Activated naive CD4-positive, alpha-beta T cell treated with anti-CD3 and anti-CD28 coated beads, Interleukin-2, amount 50 U/mL, for 72 hours (primary cell): ENCODE results near the gene NCF2. TPM values are rescaled to one million over a fixed set of nuclear protein-coding genes. Genes with fewer than 3 reads are reported as not detected.

Experiments used
- ATAC-seq, 2 donors: fragments of 150-1000 bp; cut with Tn5 transposase; 2 replicates each; pipeline ENCODE4 v1.10.0; 2021; ENCODE audit warnings: mild to moderate bottlenecking in 2 of 2, moderate library complexity in 2 of 2
- DNase-seq, 2 donors: peaks; one replicate each; pipeline ENCODE4 v3.0.0; 2021 to 2022; ENCODE audit warnings: low spot score in 2 of 2
- H3K27ac Mint-ChIP-seq, 2 donors: one replicate each; pipeline ENCODE4 v1.8.0; 2022; ENCODE audit warnings: mild to moderate bottlenecking in 2 of 2, mixed read lengths in 2 of 2
- H3K36me3 Mint-ChIP-seq, 2 donors: one replicate each; pipeline ENCODE4 v1.8.0; 2022; ENCODE audit warnings: mixed read lengths in 2 of 2
- H3K9me3 Mint-ChIP-seq, 2 donors: one replicate each; pipeline ENCODE4 v1.8.0; 2022; ENCODE audit warnings: mixed read lengths in 2 of 2
- total RNA-seq, 2 donors: library from RNA; stranded (reverse); gene quantifications; one replicate each; pipeline ENCODE4 v1.2.3, GENCODE V29; 2022

Gene NCF2
- total RNA-seq, 2 donors from 2014 or later: 4.3 to 9.1 TPM

DNA sequence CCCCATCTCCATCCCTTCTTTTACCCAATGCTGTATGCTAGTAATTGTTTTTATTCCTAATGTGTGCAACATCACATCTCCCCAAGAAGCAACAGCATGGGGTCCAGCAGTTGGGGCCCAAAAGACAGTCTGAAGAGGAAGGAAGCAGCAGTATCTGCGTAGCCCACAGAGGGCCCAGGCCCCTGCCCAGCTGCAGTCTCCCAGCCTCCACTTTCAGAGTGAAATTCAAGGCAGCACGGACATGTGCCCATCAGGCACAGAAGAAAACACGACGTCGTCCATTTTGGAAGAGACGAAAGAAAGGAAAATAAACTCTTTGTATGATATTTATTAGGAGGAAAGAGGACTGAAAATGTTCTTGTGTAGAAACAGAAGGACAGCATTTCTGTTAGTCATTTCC, 37.4 kb downstream of the NCF2 start:
- ATAC-seq: no peak
- Mint-ChIP-seq H3K9me3 (no peaks in the 10 kb centered on the region), H3K27ac (peak overlapping the region; percentile 16 to 94), H3K36me3 (peaks cover 7 to 12% of the 10 kb centered on the region in 2 donors)
- DNase-seq: no peak

DNA sequence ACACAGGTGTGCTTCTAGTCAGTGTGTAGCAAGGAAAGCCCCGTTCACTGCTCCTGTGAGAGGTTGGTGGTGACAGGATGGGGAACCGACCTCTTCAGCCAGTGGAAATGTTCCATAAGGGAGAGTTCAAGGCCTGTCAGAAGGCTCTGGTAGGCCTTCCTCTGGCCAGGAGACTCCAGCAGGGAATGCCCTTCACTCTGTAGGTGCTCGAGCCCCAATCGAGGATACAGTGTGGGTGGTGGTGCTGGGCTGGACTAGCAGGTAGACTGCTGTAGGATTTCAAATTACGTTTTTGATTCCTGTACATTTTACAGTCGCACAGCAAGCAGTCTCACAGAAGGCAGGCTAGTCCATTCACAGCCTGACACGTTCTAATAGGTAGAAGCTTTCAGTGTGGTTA, 37.8 kb downstream of the NCF2 start:
- Mint-ChIP-seq H3K9me3 (no peaks in the 10 kb centered on the region), H3K27ac (peak overlapping the region; percentile 16 to 94), H3K36me3 (peaks cover 7 to 12% of the 10 kb centered on the region in 2 donors)
- ATAC-seq (no peak), DNase-seq (no peak)

DNA sequence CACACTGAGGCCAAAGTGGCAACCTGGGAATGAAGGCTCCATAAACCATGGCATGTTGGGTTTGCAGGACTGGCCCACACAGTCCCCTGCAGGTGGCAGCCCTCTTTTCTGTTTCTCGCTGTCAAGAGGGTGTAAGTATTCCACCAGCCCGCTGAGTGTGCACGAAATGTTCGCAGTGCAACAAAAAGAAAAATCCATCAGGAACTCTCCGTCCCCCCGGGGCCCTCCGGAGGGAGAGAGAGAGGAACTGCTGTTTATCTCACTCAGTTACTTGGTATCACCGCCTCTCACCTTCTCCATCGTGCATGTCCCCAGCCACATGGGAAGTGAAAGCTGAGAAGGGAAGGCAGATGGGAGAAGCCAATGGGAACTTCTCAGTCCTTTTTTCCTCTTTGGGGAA, 38.3 kb downstream of the NCF2 start:
- peak overlapping the region in 1 of 2 donors; percentile 34 for H3K27ac Mint-ChIP-seq
- H3K9me3 Mint-ChIP-seq: no peaks in the 10 kb centered on the region
- H3K36me3 Mint-ChIP-seq: peaks cover 7 to 12% of the 10 kb centered on the region in 2 donors
- ATAC-seq (no peak), DNase-seq (no peak)

DNA sequence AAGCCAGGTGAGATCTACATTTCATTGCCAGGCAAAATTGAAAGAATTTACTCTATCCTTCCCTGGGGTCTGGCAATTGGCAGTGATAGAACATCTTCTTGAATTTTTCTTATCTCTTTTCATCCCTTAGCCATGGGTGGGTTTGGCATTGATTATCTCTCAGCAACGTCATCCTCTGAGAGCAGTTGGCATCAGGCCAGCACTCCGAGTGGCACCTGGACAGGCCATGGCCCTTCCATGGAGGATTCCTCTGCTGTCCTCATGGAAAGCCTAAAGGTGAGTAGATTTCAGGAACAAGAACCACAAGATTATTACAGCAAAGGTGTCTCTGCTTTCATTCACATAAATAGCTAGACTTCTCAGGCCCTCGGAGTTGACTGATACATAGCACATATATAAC, 39.3 kb downstream of the NCF2 start:
- no peak for DNase-seq
- ATAC-seq: no peak
- peaks cover 6 to 7% of the 10 kb centered on the region in 2 donors for H3K36me3 Mint-ChIP-seq
- peak overlapping the region in 1 of 2 donors; percentile 1 for H3K27ac Mint-ChIP-seq
- no peaks in the 10 kb centered on the region for H3K9me3 Mint-ChIP-seq

DNA sequence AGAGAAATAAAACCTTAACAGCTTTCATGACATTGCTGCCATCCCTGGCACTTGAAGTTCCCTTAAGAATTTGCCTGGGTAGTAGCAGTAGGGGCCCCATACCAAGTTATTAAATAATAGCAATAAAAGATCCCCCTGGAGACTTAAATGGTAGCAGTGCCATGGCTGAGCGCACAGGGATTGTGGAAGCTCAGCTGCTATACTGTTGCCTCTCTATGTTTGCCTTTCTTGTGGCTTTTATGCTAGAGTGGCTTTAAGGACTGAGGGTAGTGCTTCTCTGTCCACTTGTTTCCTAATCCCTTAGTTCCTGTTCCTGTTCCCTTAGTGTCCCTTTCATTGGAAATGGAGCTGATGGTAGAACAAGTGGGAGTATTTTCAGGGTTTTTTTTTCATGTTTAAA, 42.1 kb downstream of the NCF2 start:
- peaks cover 7 to 14% of the 10 kb centered on the region in 2 donors for H3K36me3 Mint-ChIP-seq
- no peak for ATAC-seq

DNA sequence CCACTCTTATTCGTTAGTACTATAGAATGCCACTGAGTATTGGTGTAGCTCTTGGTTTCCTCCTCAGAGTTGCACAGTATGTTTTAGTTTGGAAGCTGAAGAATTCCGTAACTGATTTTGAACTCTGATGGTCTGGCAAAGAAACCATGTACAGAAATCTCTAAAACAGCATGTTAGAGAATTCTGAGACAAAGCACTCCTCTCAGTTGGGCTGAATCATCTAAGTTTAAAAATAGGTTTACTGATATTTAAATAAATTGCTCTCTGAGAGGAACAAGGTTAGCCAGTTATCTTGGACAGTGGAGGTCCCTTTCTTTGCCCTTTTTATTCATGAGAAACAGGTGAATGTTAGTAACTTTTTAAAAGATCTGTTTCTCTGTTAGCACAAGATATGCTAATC, 43.8 kb downstream of the NCF2 start:
- DNase-seq: no peak
- Mint-ChIP-seq H3K27ac (peak overlapping the region in 1 of 2 donors; percentile 20), H3K36me3 (peaks cover 7 to 14% of the 10 kb centered on the region in 2 donors), H3K9me3 (no peaks in the 10 kb centered on the region)
- no peak for ATAC-seq

More for the DNA sequence above, 42.1 kb downstream of the NCF2 start:
- no peak for DNase-seq
- no peaks in the 10 kb centered on the region for H3K9me3 Mint-ChIP-seq
- H3K27ac Mint-ChIP-seq: no peak overlapping the region

DNA sequence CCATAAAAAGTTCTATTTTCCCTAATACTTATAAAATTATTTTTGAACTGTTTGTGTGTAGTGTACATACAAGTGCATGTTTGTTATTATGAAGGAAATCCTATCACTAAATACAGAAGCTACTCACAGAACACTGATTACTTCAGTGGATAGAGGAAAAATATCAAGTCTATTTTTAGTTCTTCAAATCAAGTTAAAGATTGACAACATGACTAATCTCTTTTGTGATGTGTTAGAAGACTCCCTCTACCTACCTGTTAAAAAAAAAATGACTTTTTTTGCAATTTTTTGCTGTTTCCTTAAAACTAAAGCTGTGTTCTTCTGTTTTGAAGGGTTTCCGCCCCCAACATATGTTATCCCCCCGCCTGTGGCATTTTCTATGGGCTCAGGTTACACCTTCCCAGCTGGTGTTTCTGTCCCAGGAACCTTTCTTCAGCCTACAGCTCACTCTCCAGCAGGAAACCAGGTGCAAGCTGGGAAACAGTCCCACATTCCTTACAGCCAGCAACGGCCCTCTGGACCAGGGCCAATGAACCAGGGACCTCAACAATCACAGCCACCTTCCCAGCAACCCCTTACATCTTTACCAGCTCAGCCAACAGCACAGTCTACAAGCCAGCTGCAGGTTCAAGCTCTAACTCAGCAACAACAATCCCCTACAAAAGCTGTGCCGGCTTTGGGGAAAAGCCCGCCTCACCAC, 45.5 kb downstream of the NCF2 start:
- no peak for DNase-seq
- Mint-ChIP-seq H3K36me3 (peaks cover 7 to 13% of the 10 kb centered on the region in 2 donors), H3K9me3 (no peaks in the 10 kb centered on the region), H3K27ac (no peak overlapping the region)
- ATAC-seq: no peak

DNA sequence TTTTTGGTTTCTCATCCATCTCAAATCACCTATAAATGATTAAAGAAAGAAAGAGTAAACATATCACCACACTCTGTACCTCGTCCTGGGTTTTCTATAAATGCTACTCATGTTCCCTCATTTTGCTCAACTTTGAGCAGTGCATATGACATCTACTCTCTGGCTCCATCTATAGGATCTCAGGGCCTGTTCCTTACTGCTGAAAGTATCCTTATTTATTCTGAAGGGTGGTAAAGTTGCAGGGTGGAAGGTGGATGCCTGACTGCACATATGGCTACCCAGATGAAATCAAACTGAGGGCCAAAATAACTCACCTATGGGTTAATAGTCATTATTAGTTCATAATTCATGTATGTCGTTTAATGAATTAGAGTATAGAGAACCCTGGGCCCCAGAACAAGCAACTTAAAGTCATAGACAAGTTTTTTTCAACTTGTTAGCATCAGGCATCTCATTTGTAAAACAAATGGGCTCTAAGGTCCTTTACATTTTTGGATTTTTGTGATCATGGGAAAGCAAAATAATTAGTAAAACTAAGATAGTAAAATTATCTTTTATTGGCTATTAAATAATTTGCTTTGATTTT, 46.5 kb downstream of the NCF2 start:
- DNase-seq (no peak), ATAC-seq (peak; percentile 70 to 76)
- Mint-ChIP-seq H3K36me3 (peaks cover 7 to 16% of the 10 kb centered on the region in 2 donors), H3K9me3 (no peaks in the 10 kb centered on the region), H3K27ac (no peak overlapping the region)

DNA sequence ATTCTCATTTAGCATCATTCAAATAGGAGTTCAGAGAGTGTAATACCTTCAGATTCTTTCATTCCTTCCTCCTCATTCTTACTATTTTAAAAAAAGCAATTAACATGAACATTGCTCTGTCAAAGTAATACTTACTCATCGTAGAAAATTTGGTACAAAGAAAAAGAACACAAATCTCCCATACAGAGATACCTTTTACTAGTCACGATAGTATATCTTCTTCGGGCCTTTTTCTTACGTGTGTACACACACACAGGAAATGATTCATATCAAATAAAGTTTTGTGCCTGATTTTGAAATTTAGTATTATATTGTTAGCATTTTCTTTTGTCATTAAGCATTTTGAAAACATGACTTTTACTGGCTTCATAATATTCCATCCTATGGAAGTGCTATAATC, 52.9 kb downstream of the NCF2 start:
- H3K27ac Mint-ChIP-seq: peak overlapping the region; percentile 27 to 79
- no peaks in the 10 kb centered on the region for H3K9me3 Mint-ChIP-seq
- peak in 1 of 2 donors; percentile 7 for ATAC-seq
- no peak for DNase-seq
- peaks cover 0 to 9% of the 10 kb centered on the region in 2 donors for H3K36me3 Mint-ChIP-seq

DNA sequence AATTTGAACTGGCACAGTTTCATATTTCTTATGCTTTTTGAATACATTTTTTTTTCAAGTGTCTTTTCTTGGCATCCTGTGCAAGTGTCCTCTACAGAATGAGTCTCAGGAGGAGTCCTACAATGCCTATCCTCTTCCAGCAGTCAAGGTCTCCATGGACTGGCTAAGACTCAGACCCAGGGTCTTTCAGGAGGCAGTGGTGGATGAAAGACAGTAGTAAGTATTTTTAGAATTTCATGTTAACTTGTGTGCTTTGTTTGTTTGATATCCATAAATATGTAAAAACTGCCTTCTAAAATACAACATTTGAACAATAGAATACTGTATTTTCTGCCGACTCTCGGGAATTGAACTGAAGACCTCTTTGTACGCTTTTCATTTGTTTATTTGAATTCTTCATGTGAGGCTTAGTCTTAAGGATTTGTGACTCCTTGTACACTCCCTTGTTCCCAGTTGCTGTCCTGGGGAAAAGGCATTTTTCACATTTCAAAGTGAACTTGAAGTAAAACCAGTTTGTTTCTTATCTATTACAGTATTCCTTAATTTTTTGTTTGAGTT, 56.6 kb downstream of the NCF2 start:
- DNase-seq (no peak), ATAC-seq (no peak)
- Mint-ChIP-seq H3K9me3 (no peaks in the 10 kb centered on the region), H3K36me3 (peaks cover 0 to 7% of the 10 kb centered on the region in 2 donors), H3K27ac (no peak overlapping the region)

DNA sequence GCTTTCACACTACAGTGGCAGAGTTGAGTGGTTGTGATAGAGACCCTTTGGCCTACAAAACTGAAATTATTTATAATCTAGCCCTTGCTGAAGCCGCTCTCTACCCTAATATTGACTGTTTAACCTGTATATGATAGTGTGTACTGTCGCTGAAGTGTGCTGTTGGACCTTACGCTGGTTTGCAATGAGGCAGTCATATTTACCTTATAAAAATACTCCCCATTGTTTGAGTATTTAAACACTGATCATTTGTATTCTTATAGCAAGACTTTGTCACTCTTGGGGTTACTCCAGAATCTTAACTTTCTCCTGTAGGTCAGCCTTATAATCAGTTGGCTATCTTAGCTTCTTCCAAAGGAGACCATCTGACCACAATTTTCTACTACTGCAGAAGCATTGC, 61.7 kb downstream of the NCF2 start:
- Mint-ChIP-seq H3K36me3 (peaks cover 0 to 7% of the 10 kb centered on the region in 2 donors), H3K9me3 (no peaks in the 10 kb centered on the region), H3K27ac (no peak overlapping the region)
- ATAC-seq (no peak), DNase-seq (no peak)

DNA sequence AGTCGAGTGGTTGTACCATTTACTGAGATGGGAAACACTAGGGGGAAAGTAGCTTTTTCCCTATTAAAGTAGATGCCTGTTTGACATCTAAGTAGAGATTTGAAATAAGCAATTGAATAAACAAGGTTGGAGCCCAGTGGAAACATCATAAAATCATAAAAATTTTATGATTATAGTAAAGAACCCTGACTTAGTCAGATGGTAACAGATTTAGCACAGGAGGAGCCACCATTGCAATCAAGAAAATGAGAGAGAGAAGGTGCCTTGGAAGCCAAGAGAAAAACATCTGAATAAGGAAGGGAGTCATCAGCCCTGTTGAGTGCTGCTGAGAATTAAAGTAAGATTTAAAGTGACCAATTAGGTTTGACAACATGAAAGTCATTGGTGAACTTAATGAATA, 68.2 kb downstream of the NCF2 start:
- Mint-ChIP-seq H3K36me3 (peaks cover 5 to 8% of the 10 kb centered on the region in 2 donors), H3K27ac (no peak overlapping the region), H3K9me3 (no peaks in the 10 kb centered on the region)
- DNase-seq: no peak
- ATAC-seq: no peak

DNA sequence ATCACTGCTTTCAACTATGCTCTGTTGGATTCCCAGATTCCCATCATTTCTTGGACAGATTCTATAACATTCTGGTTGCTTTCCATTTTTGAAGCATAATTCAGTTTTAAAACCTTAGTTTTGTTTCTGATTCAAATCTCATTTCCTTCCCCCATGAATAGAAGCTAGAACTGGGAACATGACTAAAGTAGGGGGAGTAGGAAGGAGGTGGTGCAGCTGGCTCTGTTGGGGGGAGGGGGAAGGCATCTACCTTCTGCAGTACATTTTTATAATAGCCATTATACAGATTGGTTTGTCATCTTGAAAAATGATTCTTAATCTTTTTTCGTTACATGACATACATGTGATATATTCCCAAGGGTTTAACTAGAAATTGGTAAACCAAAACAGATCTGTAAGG, 69.9 kb downstream of the NCF2 start:
- no peak for ATAC-seq
- no peak overlapping the region for H3K27ac Mint-ChIP-seq

DNA sequence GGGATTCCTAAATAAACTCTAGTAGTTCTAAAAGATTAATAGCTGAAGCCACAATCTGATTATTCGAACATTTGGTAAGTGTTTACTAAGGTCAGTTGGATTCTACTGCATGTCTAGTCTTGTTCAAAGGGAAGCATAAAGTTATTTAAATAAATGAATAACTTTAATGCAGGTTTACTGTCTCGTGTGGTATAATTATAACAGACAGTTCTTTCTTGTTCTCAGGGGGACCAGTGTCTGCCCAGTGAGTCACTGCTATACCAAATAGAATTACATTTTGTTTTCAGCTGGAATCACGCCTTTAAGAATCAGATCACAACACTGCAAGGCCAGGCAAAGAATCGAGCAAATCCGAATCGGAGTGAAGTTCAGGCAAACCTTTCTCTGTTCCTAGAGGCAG, 72.9 kb downstream of the NCF2 start:
- Mint-ChIP-seq H3K36me3 (peaks cover 5 to 8% of the 10 kb centered on the region in 2 donors), H3K27ac (no peak overlapping the region), H3K9me3 (no peaks in the 10 kb centered on the region)
- DNase-seq: no peak
- no peak for ATAC-seq

More for the DNA sequence above, 69.9 kb downstream of the NCF2 start:
- Mint-ChIP-seq H3K9me3 (no peaks in the 10 kb centered on the region), H3K36me3 (peaks cover 5 to 8% of the 10 kb centered on the region in 2 donors)
- no peak for DNase-seq

DNA sequence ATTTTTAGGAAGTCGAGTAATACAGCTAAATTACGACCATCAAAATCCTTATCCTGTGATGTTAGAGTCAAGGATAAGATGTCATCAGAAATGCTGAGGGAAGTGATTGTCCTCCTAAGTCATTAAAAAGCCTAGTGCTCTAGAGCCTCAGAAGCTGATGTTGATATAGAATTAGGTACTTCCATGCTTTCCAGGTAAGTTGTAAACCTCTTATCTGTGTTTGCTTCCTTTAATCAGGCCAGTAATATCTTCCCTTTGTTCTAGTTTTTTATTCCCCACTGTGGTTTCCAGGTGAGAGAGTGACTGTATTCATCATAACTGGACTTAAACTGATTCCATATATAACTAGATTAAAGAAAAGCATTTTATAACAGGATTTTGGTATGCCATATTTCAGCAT, 73.5 kb downstream of the NCF2 start:
- no peak overlapping the region for H3K27ac Mint-ChIP-seq
- no peaks in the 10 kb centered on the region for H3K9me3 Mint-ChIP-seq
- ATAC-seq (no peak), DNase-seq (no peak)
- H3K36me3 Mint-ChIP-seq: peaks cover 5% of the 10 kb centered on the region in 2 donors

DNA sequence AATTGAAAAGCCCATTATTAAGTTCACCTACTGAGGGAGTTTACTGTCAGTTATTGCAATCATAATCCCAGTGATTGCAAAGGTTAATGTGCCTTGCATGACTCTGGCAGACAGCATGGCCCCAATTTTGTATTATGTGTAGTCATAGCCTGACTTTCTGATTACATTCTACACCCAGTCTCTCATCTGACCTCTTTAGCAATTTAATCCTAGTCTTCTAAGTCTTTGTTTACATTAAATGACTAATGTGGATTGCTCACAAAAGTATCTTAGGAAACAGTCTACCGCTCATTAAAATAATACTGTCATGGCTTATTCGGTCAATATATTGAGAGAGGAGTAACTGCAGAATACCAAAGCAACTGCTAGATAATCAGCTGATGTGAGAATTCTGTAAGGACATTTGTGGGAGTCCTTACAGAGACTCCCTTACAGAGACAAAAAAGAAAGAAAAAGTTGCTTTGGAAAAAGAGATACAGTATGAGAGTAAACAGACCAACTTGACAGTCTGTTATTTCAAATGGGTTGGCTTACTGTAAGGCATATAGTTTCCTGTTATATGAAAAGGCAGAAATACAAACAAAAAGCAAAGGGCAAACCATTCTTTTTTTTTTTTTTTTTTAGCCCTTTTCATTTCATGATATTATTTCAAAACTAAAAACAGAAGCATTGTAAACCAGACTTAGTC, 75.1 kb downstream of the NCF2 start:
- Mint-ChIP-seq H3K9me3 (no peaks in the 10 kb centered on the region), H3K27ac (peak overlapping the region in 1 of 2 donors; percentile 45), H3K36me3 (no peaks in the 10 kb centered on the region)
- ATAC-seq: peak in 1 of 2 donors; percentile 43
- no peak for DNase-seq

DNA sequence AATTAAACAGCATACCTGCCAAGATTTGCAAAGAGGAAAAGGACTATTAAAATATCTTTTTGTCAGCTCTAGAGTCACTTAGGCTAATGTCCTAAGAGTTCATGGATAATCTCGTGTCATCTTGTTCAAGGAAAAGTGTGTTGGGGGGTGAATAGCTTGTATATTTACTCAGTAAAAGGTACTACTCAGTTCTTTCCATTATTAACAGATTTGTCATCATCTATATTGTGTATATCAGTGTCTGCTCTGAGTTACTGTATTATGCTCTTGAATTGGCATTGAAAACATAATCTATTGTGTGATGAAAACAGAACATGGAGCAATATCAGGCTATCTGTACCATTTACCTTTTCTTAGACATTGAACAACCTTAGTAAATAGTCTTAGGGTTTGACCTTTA, 76.0 kb downstream of the NCF2 start:
- ATAC-seq (no peak), DNase-seq (no peak)
- no peaks in the 10 kb centered on the region for H3K36me3 Mint-ChIP-seq
- no peak overlapping the region for H3K27ac Mint-ChIP-seq
- no peaks in the 10 kb centered on the region for H3K9me3 Mint-ChIP-seq
